Stimulated activated naive CD8-positive, alpha-beta T cell treated with anti-CD3 and anti-CD28 coated beads, Interleukin-15, amount 100 ng/mL, for 72 hours (primary cell): Measurements from ENCODE around the gene TSTD2.

Source experiments
- ATAC-seq: fragments of 150-1000 bp; cut with Tn5 transposase; 2 replicates; pipeline ENCODE4 v1.10.0; 2021; ENCODE audit warnings: mild to moderate bottlenecking, moderate library complexity
- DNase-seq, 2 donors: peaks; one replicate each; pipeline ENCODE4 v3.0.0; 2021 to 2022
- H3K27ac Mint-ChIP-seq, 2 donors: one replicate each; pipeline ENCODE4 v1.8.0; 2022; ENCODE audit warnings: mild to moderate bottlenecking in 2 of 2, mixed read lengths in 2 of 2, moderate library complexity in 2 of 2
- H3K27me3 Mint-ChIP-seq: one replicate; pipeline ENCODE4 v1.8.0; 2022; ENCODE audit warnings: mixed read lengths
- H3K4me1 Mint-ChIP-seq: one replicate; pipeline ENCODE4 v1.8.0; 2022; ENCODE audit warnings: mild to moderate bottlenecking, mixed read lengths
- H3K4me3 Mint-ChIP-seq, 2 donors: one replicate each; pipeline ENCODE4 v1.8.0; 2022; ENCODE audit warnings: mild to moderate bottlenecking in 2 of 2, mixed read lengths in 2 of 2, moderate library complexity in 1 of 2
- H3K9me3 Mint-ChIP-seq, 2 donors: one replicate each; pipeline ENCODE4 v1.8.0; 2022; ENCODE audit warnings: mixed read lengths in 2 of 2

The TSTD2 gene

DNA sequence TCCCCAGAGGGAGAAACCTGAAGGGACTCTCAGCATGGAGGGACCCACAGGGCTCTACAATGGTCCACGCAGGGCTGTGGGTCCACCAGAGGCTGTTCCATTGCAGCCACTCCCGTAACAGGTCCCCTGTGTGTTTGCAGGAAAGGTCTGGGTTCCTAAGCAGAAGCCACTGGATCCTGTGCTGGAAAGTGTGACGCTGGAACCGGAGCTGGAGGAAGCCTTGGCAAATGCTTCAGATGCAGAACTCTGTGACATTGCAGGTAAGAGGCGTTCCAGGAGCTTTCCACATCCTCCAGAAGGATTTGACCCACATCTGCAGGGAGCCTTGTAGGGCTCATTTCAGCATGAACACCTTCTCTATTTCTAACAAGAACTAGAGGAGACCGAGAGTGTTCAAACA, 80.0 kb downstream of the TSTD2 start:
- Mint-ChIP-seq H3K9me3 (no peaks in the 10 kb centered on the region), H3K27me3 (peaks cover 53% of the 10 kb centered on the region), H3K4me1 (no peaks in the 10 kb centered on the region), H3K27ac (no peak overlapping the region), H3K4me3 (no peak overlapping the region)
- DNase-seq (no peak), ATAC-seq (no peak)

GRCh38 chr9:97551308-97551707, 81.9 kb downstream of the TSTD2 start:
- peaks cover 51% of the 10 kb centered on the region for H3K27me3 Mint-ChIP-seq
- no peaks in the 10 kb centered on the region for H3K9me3 Mint-ChIP-seq
- no peak for DNase-seq
- no peak overlapping the region for H3K27ac Mint-ChIP-seq
- H3K4me3 Mint-ChIP-seq = no peak overlapping the region
- no peak for ATAC-seq
- H3K4me1 Mint-ChIP-seq = no peaks in the 10 kb centered on the region

- no peak overlapping the region for H3K4me3 Mint-ChIP-seq
- DNase-seq (no peak), ATAC-seq (no peak)
- no peaks in the 10 kb centered on the region for H3K4me1 Mint-ChIP-seq
- H3K27ac Mint-ChIP-seq = no peak overlapping the region
- peaks cover 42% of the 10 kb centered on the region for H3K27me3 Mint-ChIP-seq
- no peaks in the 10 kb centered on the region for H3K9me3 Mint-ChIP-seq
Measured at GRCh38 chr9:97550386-97550785, 82.8 kb downstream of the TSTD2 start.
